Kidney (tissue), 14 donors: ENCODE data around the gene COX7B2. TPM values are rescaled to one million over a fixed set of nuclear protein-coding genes. Genes with fewer than 3 reads are reported as not detected.

Experiments used
- DNase-seq, 5 donors: peaks; one replicate each; pipeline ENCODE4 v3.0.0-alpha.2; 2013 to 2020
- FAIRE-seq: peaks from 2 replicates; lab custom pipeline; 2012; peaks lifted over from hg19 to GRCh38; lab: Jason Lieb, UNC
- H3K27ac ChIP-seq, 2 donors: one replicate each; pipeline ENCODE4 v1.7.0; 2013; ENCODE audit warnings: low read depth in 2 of 2, low read length in 2 of 2, inconsistent platforms in 1 of 2
- H3K27me3 ChIP-seq: one replicate; pipeline ENCODE4 v1.7.1; 2013; ENCODE audit warnings: low read length, inconsistent platforms; ENCODE audit not compliant: control insufficient read depth, insufficient read depth
- H3K36me3 ChIP-seq, 3 donors: one replicate each; pipeline versions ENCODE4 v1.7.0 to v1.7.1; 2013; ENCODE audit warnings: low read length in 3 of 3, control low read depth in 1 of 3, inconsistent platforms in 1 of 3; ENCODE audit not compliant: insufficient read depth in 3 of 3, control insufficient read depth in 2 of 3
- H3K4me1 ChIP-seq, 3 donors: one replicate each; pipeline versions ENCODE4 v1.7.0 to v1.7.1; 2013; ENCODE audit warnings: low read length in 3 of 3, inconsistent platforms in 1 of 3, low read depth in 1 of 3; ENCODE audit not compliant: control insufficient read depth in 2 of 3, insufficient read depth in 2 of 3
- H3K4me3 ChIP-seq, 3 donors: one replicate each; pipeline versions ENCODE4 v1.7.0 to v1.8.1; 2013; ENCODE audit warnings: low read length in 3 of 3, control low read depth in 1 of 3, inconsistent platforms in 1 of 3
- H3K9ac ChIP-seq, 3 donors: one replicate each; pipeline versions ENCODE4 v1.7.0 to v1.7.1; 2013; ENCODE audit warnings: low read length in 3 of 3, control low read depth in 1 of 3, inconsistent platforms in 1 of 3
- H3K9me3 ChIP-seq, 3 donors: one replicate each; pipeline versions ENCODE4 v1.7.0 to v1.7.1; 2013; ENCODE audit warnings: low read length in 3 of 3, control low read depth in 1 of 3, inconsistent platforms in 1 of 3; ENCODE audit not compliant: control insufficient read depth in 2 of 3, insufficient read depth in 1 of 3
- CTCF ChIP-seq: IDR thresholded peaks from 3 replicates; pipeline ENCODE4 v1.5.1; 2012; ENCODE audit warnings: mild to moderate bottlenecking, moderate library complexity, borderline replicate concordance; ENCODE audit not compliant: insufficient read depth; ENCODE audit errors: extremely low read depth
- intact Hi-C: fragments of 100-400 bp; cut with DNase I; formaldehyde crosslinking; loops from one replicate; pipeline ENCODE4 v1.11.1; 2022
- polyA plus RNA-seq: library from polyadenylated mRNA; stranded (reverse); fragments of 350-450 nt; fragmentation: Illumina TruSeq; extraction: RNeasy Lipid Tissue Mini Kit (QIAGEN cat#74804); gene quantifications from one replicate; pipeline ENCODE4 v1.2.3, GENCODE V29; 2014; ENCODE audit warnings: low read depth, low replicate concordance; ENCODE audit not compliant: insufficient read depth
- total RNA-seq: library from RNA; stranded (reverse); fragmentation: NEBNext Ultra II Directional; extraction: Animal tissue kit (Norgen Biotek cat#: 25700); gene quantifications from one replicate; pipeline ENCODE4 v1.2.1, GENCODE V29; 2021
- donor health status: control.
- donor health status: control.
- donor health status: control.
- donor health status: control.
- donor health status: control.
- donor health status: DM: yes; HTN: yes; CAD: no.
- donor health status: Normal renal cell carcinoma (clear cell type).

The COX7B2 gene
- total and polyA plus RNA-seq, 2 donors from 2014 or later: not detected

- intact Hi-C loops: no loop called here
- no peaks in the 10 kb centered on the region for H3K4me1 ChIP-seq
- no peak for TF ChIP-seq CTCF
- H3K9me3 ChIP-seq: no peaks in the 10 kb centered on the region
- no peak overlapping the region for H3K27ac ChIP-seq
- no peak overlapping the region for H3K9ac ChIP-seq
- FAIRE-seq (no peak), DNase-seq (peak in 1 of 5 donors; percentile 68)
- H3K27me3 ChIP-seq: no peaks in the 10 kb centered on the region
- no peaks in the 10 kb centered on the region for H3K36me3 ChIP-seq
- H3K4me3 ChIP-seq: no peak overlapping the region
These were observed 127.5 kb downstream of the COX7B2 start for GRCh38 chr4:46781434-46782092.

GRCh38 chr4:46765465-46765864 is 143.6 kb downstream of the COX7B2 start:
- H3K27ac ChIP-seq: no peak overlapping the region
- H3K27me3 ChIP-seq: no peaks in the 10 kb centered on the region
- H3K9ac ChIP-seq: no peak overlapping the region
- no peaks in the 10 kb centered on the region for H3K36me3 ChIP-seq
- no peaks in the 10 kb centered on the region for H3K4me1 ChIP-seq
- H3K4me3 ChIP-seq: no peak overlapping the region
- DNase-seq: no peak
- no peak for FAIRE-seq
- intact Hi-C loops: no loop called here
- no peaks in the 10 kb centered on the region for H3K9me3 ChIP-seq
- TF ChIP-seq CTCF: no peak

- intact Hi-C loops: no loop called here
- Histone ChIP-seq H3K4me1 (no peaks in the 10 kb centered on the region), H3K4me3 (no peak overlapping the region), H3K27ac (no peak overlapping the region), H3K36me3 (no peaks in the 10 kb centered on the region), H3K27me3 (no peaks in the 10 kb centered on the region), H3K9me3 (no peaks in the 10 kb centered on the region), H3K9ac (no peak overlapping the region)
- DNase-seq: no peak
- FAIRE-seq: no peak
- TF ChIP-seq CTCF: no peak
These were observed 179.0 kb downstream of the COX7B2 start for GRCh38 chr4:46730075-46730474.

- DNase-seq: no peak
- Histone ChIP-seq H3K27me3 (no peaks in the 10 kb centered on the region), H3K4me1 (no peaks in the 10 kb centered on the region), H3K9me3 (no peaks in the 10 kb centered on the region), H3K4me3 (no peak overlapping the region), H3K9ac (no peak overlapping the region), H3K36me3 (no peaks in the 10 kb centered on the region), H3K27ac (no peak overlapping the region)
- TF ChIP-seq CTCF: no peak
- intact Hi-C loops: no loop called here
- FAIRE-seq: no peak
These were observed 189.0 kb downstream of the COX7B2 start for GRCh38 chr4:46720055-46720454.
